PC-3 (cell line): ENCODE data around the gene ZNF705A.
"Not testable (repeated sequence)": the region's sequence is repeated elsewhere in the genome, so short reads cannot be mapped to it uniquely, and the experiment has no call there.

ENCODE experiments used
- EZH2 ChIP-seq: fragments of 300-600 bp; sonication (generic); IDR thresholded peaks from one replicate; pipeline ENCODE4 v1.6.1; 2017; ENCODE audit warnings: antibody characterized with exemption, mild to moderate bottlenecking, low read length; ENCODE audit not compliant: unreplicated experiment
- EZH2phosphoT487 ChIP-seq: fragments of 300-600 bp; sonication (generic); IDR thresholded peaks from 2 replicates; pipeline ENCODE4 v1.6.1; 2018; ENCODE audit warnings: mild to moderate bottlenecking, antibody characterized with exemption, low read length, borderline replicate concordance
- TF ChIP-seq, protein P1 (sequence below): fragments of 300-600 bp; sonication (generic); conservative IDR thresholded peaks from 2 replicates; pipeline ENCODE4 v1.5.1; 2017; ENCODE audit warnings: antibody characterized with exemption, low read depth, mild to moderate bottlenecking, low read length

- not testable (repeated sequence) for TF ChIP-seq EZH2, EZH2phosphoT487
- TF ChIP-seq, protein P1, sequence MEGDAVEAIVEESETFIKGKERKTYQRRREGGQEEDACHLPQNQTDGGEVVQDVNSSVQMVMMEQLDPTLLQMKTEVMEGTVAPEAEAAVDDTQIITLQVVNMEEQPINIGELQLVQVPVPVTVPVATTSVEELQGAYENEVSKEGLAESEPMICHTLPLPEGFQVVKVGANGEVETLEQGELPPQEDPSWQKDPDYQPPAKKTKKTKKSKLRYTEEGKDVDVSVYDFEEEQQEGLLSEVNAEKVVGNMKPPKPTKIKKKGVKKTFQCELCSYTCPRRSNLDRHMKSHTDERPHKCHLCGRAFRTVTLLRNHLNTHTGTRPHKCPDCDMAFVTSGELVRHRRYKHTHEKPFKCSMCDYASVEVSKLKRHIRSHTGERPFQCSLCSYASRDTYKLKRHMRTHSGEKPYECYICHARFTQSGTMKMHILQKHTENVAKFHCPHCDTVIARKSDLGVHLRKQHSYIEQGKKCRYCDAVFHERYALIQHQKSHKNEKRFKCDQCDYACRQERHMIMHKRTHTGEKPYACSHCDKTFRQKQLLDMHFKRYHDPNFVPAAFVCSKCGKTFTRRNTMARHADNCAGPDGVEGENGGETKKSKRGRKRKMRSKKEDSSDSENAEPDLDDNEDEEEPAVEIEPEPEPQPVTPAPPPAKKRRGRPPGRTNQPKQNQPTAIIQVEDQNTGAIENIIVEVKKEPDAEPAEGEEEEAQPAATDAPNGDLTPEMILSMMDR, result not testable (repeated sequence)
Measured at GRCh38 chr12:8184206-8184605, 27.4 kb downstream of the ZNF705A start.
